ENCODE data around the gene NSD2. TPM values are rescaled to one million over a fixed set of nuclear protein-coding genes. Genes with fewer than 3 reads are reported as not detected.
"Not testable (repeated sequence)": the region's sequence is repeated elsewhere in the genome, so short reads cannot be mapped to it uniquely, and the experiment has no call there.

Gene NSD2
- polyA plus RNA-seq, 1 donor (not counting 4 experiments of a cell fraction or from before 2014, with no cell fraction given), result 22.6 TPM

DNA sequence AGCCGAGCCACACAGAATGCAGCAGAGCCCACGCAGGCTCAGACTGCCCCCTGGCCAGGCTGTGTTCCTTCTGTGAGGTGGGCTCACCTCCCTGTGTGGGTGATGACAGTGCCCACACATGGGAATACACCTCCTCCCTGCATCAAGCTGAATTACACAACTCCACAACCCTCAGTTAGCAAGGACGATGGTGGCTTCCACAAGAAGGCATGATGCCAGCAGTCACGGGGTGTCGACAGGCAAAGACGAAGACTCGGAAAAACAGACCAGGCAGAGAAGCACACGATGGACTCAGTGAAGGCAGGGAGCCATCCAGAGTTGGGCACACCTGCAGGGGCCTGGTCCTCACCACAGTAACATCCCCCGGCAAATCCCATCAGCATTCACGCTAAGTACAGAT is 27.3 kb upstream of the NSD2 start:
- Histone ChIP-seq H2AFZ (ENCODE audit: control insufficient read depth, low read length) (no peak overlapping the region), H3K79me2 (ENCODE audit: control insufficient read depth, insufficient read depth, low read length) (peaks cover 62% of the 10 kb centered on the region), H3K4me3 (ENCODE audit: control insufficient read depth in 2 of 3, extremely low read depth in 1 of 3, insufficient read depth in 2 of 3, low read depth in 1 of 3, low read length in 3 of 3) (no peak overlapping the region), H3K9me1 (ENCODE audit: control insufficient read depth, extremely low read depth, insufficient read depth, low read length) (no peaks in the 10 kb centered on the region), H3K36me3 (ENCODE audit: control insufficient read depth in 2 of 2, extremely low read depth in 1 of 2, insufficient read depth in 2 of 2, low read length in 2 of 2) (peaks cover 24 to 42% of the 10 kb centered on the region in 2 experiments), H3K27ac (ENCODE audit: control insufficient read depth, insufficient read depth, low read length) (no peak overlapping the region), H3K9ac (ENCODE audit: control insufficient read depth, extremely low read depth, insufficient read depth, low read length) (no peak overlapping the region), H4K20me1 (ENCODE audit: control insufficient read depth, extremely low read depth, insufficient read depth, low read length) (peaks cover 6% of the 10 kb centered on the region), H3K27me3 (ENCODE audit: control insufficient read depth, extremely low read depth, insufficient read depth, low read length) (no peaks in the 10 kb centered on the region), H3K9me3 (ENCODE audit: control insufficient read depth, low read depth, low read length) (no peaks in the 10 kb centered on the region), H3K4me2 (ENCODE audit: control insufficient read depth, extremely low read depth, insufficient read depth, low read depth, low read length) (no peak overlapping the region), H3K4me1 (ENCODE audit: control insufficient read depth, extremely low read depth, insufficient read depth, low read length) (no peaks in the 10 kb centered on the region)
- no peak for DNase-seq (ENCODE audit: low read depth, low spot score)
- dilution Hi-C loops (cut with MboI; ENCODE audit: extremely low pct_ligation_motif_present, low sequenced_read_pairs), result no loop called here
- FAIRE-seq, result no peak
- no peak for TF ChIP-seq EZH2 (IDR thresholded peaks at IDR 0.05; ENCODE audit: low read length)
- TF ChIP-seq, protein P1, sequence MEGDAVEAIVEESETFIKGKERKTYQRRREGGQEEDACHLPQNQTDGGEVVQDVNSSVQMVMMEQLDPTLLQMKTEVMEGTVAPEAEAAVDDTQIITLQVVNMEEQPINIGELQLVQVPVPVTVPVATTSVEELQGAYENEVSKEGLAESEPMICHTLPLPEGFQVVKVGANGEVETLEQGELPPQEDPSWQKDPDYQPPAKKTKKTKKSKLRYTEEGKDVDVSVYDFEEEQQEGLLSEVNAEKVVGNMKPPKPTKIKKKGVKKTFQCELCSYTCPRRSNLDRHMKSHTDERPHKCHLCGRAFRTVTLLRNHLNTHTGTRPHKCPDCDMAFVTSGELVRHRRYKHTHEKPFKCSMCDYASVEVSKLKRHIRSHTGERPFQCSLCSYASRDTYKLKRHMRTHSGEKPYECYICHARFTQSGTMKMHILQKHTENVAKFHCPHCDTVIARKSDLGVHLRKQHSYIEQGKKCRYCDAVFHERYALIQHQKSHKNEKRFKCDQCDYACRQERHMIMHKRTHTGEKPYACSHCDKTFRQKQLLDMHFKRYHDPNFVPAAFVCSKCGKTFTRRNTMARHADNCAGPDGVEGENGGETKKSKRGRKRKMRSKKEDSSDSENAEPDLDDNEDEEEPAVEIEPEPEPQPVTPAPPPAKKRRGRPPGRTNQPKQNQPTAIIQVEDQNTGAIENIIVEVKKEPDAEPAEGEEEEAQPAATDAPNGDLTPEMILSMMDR (optimal IDR thresholded peaks at IDR 0.05 in 1 of 3, IDR thresholded peaks at IDR 0.05 in 1 of 3, conservative IDR thresholded peaks at IDR 0.05 in 1 of 3; ENCODE audit: extremely low read depth in 1 of 3, insufficient read depth in 2 of 3, low read length in 3 of 3), result no peak

DNA sequence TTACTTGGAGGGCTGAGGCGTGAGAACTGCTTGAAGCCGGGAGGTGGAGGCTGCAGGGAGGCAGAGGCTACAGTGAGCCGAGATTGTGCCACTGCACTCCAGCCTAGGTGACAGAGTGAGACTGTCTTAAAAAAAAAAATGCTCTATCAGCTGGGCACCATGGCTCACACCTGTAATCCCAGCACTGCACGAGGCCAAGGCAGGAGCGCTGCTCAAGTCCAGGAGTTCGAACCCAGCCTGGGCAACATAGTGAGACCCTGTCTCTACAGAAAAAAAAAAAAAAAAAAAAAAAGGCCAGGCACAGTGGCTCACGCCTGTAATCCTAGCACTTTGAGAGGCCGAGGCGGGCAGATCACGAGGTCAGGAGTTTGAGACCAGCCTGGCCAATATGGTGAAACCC is 26.6 kb upstream of the NSD2 start:
- dilution Hi-C loops (cut with MboI; ENCODE audit: extremely low pct_ligation_motif_present, low sequenced_read_pairs); DNase-seq (ENCODE audit: low read depth, low spot score); H3K9ac ChIP-seq (ENCODE audit: control insufficient read depth, extremely low read depth, insufficient read depth, low read length); H3K27me3 ChIP-seq (ENCODE audit: control insufficient read depth, extremely low read depth, insufficient read depth, low read length); H3K9me1 ChIP-seq (ENCODE audit: control insufficient read depth, extremely low read depth, insufficient read depth, low read length); H4K20me1 ChIP-seq (ENCODE audit: control insufficient read depth, extremely low read depth, insufficient read depth, low read length); H3K4me1 ChIP-seq (ENCODE audit: control insufficient read depth, extremely low read depth, insufficient read depth, low read length); H3K27ac ChIP-seq (ENCODE audit: control insufficient read depth, insufficient read depth, low read length); H2AFZ ChIP-seq (ENCODE audit: control insufficient read depth, low read length); H3K4me3 ChIP-seq (ENCODE audit: control insufficient read depth in 2 of 3, extremely low read depth in 1 of 3, insufficient read depth in 2 of 3, low read depth in 1 of 3, low read length in 3 of 3); H3K4me2 ChIP-seq (ENCODE audit: control insufficient read depth, extremely low read depth, insufficient read depth, low read depth, low read length); H3K9me3 ChIP-seq (ENCODE audit: control insufficient read depth, low read depth, low read length); FAIRE-seq: not testable (repeated sequence)
- Histone ChIP-seq H3K36me3 (ENCODE audit: control insufficient read depth in 2 of 2, extremely low read depth in 1 of 2, insufficient read depth in 2 of 2, low read length in 2 of 2) (peaks cover 17 to 38% of the 10 kb centered on the region in 2 experiments), H3K79me2 (ENCODE audit: control insufficient read depth, insufficient read depth, low read length) (peaks cover 62% of the 10 kb centered on the region)

DNA sequence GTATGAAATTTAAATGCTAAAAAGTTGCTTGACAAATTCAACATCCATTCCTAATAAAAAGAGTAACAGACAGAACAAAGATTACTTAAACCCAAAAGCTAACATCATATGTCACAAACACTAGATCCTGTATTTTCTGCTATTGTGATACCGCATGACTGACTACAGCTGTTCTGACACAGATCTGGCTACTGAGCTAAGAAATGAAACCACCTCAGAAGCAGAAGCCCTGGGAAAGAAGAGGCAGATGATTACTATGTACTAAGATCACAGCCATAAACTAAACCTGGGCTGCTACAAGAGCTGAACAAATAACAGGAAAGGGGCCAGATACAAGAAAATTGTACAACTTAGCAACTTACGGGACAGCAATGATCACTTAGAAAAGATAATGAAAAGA is 24.6 kb upstream of the NSD2 start:
- Histone ChIP-seq H3K9me3 (ENCODE audit: control insufficient read depth, low read depth, low read length) (no peaks in the 10 kb centered on the region), H3K4me1 (ENCODE audit: control insufficient read depth, extremely low read depth, insufficient read depth, low read length) (no peaks in the 10 kb centered on the region), H3K27ac (ENCODE audit: control insufficient read depth, insufficient read depth, low read length) (no peak overlapping the region), H3K36me3 (ENCODE audit: control insufficient read depth in 2 of 2, extremely low read depth in 1 of 2, insufficient read depth in 2 of 2, low read length in 2 of 2) (peaks cover 11 to 37% of the 10 kb centered on the region in 2 experiments), H3K9me1 (ENCODE audit: control insufficient read depth, extremely low read depth, insufficient read depth, low read length) (peaks cover 2% of the 10 kb centered on the region), H4K20me1 (ENCODE audit: control insufficient read depth, extremely low read depth, insufficient read depth, low read length) (peaks cover 6% of the 10 kb centered on the region), H3K4me2 (ENCODE audit: control insufficient read depth, extremely low read depth, insufficient read depth, low read depth, low read length) (no peak overlapping the region), H2AFZ (ENCODE audit: control insufficient read depth, low read length) (no peak overlapping the region), H3K4me3 (ENCODE audit: control insufficient read depth in 2 of 3, extremely low read depth in 1 of 3, insufficient read depth in 2 of 3, low read depth in 1 of 3, low read length in 3 of 3) (no peak overlapping the region), H3K27me3 (ENCODE audit: control insufficient read depth, extremely low read depth, insufficient read depth, low read length) (no peaks in the 10 kb centered on the region), H3K9ac (ENCODE audit: control insufficient read depth, extremely low read depth, insufficient read depth, low read length) (no peak overlapping the region), H3K79me2 (ENCODE audit: control insufficient read depth, insufficient read depth, low read length) (peaks cover 71% of the 10 kb centered on the region)
- DNase-seq (ENCODE audit: low read depth, low spot score) (no peak), FAIRE-seq (no peak)
- dilution Hi-C loops (cut with MboI; ENCODE audit: extremely low pct_ligation_motif_present, low sequenced_read_pairs), result no loop called here
- no peak for TF ChIP-seq EZH2 (IDR thresholded peaks at IDR 0.05; ENCODE audit: low read length)
- TF ChIP-seq, protein P1 (optimal IDR thresholded peaks at IDR 0.05 in 1 of 3, IDR thresholded peaks at IDR 0.05 in 1 of 3, conservative IDR thresholded peaks at IDR 0.05 in 1 of 3; ENCODE audit: extremely low read depth in 1 of 3, insufficient read depth in 2 of 3, low read length in 3 of 3), result no peak
